Astrocyte (in vitro differentiated cells and primary cell): ENCODE results near the gene SLC35G3. TPM values are rescaled to one million over a fixed set of nuclear protein-coding genes. Genes with fewer than 3 reads are reported as not detected.
"Not testable (repeated sequence)": the region's sequence is repeated elsewhere in the genome, so short reads cannot be mapped to it uniquely, and the experiment has no call there.

Source experiments
- DNase-seq: peaks from one replicate; pipeline ENCODE4 v3.0.0-alpha.2; 2010; ENCODE audit warnings: low read depth
- FAIRE-seq: peaks from 2 replicates; lab custom pipeline; 2011; peaks lifted over from hg19 to GRCh38; lab: Jason Lieb, UNC
- H2AFZ ChIP-seq: 2 replicates; pipeline ENCODE4 v1.6.0; 2012; ENCODE audit warnings: low read depth, low read length, inconsistent platforms
- H3K27ac ChIP-seq: 2 replicates; pipeline ENCODE4 v1.5.1; 2011; ENCODE audit warnings: low read depth, low read length, inconsistent platforms
- H3K27me3 ChIP-seq: 2 replicates; pipeline ENCODE4 v1.6.0; 2011; ENCODE audit warnings: low read length, inconsistent platforms; ENCODE audit not compliant: insufficient read depth
- H3K36me3 ChIP-seq: 2 replicates; pipeline ENCODE4 v1.5.1; 2011; ENCODE audit warnings: low read length, inconsistent platforms; ENCODE audit not compliant: insufficient read depth
- H3K4me1 ChIP-seq: 2 replicates; pipeline ENCODE4 v1.5.1; 2011; ENCODE audit warnings: low read length, inconsistent platforms; ENCODE audit not compliant: insufficient read depth
- H3K4me2 ChIP-seq: 2 replicates; pipeline ENCODE4 v1.6.0; 2012; ENCODE audit warnings: low read length, inconsistent platforms
- H3K4me3 ChIP-seq: 2 replicates; pipeline ENCODE4 v1.5.1; 2011; ENCODE audit warnings: low read depth, mild to moderate bottlenecking, low read length, inconsistent platforms; ENCODE audit not compliant: insufficient read depth
- H3K79me2 ChIP-seq: 2 replicates; pipeline ENCODE4 v1.6.0; 2012; ENCODE audit warnings: mild to moderate bottlenecking, low read length, inconsistent platforms; ENCODE audit not compliant: insufficient read depth
- H3K9ac ChIP-seq: 2 replicates; pipeline ENCODE4 v1.6.0; 2012; ENCODE audit warnings: mild to moderate bottlenecking, low read length, inconsistent platforms
- H3K9me3 ChIP-seq: 2 replicates; pipeline ENCODE4 v1.5.1; 2012; ENCODE audit warnings: low read depth, mild to moderate bottlenecking, low read length, inconsistent platforms; ENCODE audit not compliant: insufficient read depth
- H4K20me1 ChIP-seq: 2 replicates; pipeline ENCODE4 v1.6.0; 2012; ENCODE audit warnings: low read length, inconsistent platforms; ENCODE audit not compliant: insufficient read depth
- H3K27ac Mint-ChIP-seq: one replicate; pipeline ENCODE4 v1.8.0; 2021; ENCODE audit warnings: mild to moderate bottlenecking, mixed read lengths; ENCODE audit not compliant: unreplicated experiment
- H3K27me3 Mint-ChIP-seq: one replicate; pipeline ENCODE4 v1.8.0; 2021; ENCODE audit warnings: low read depth, mixed read lengths; ENCODE audit not compliant: unreplicated experiment
- H3K36me3 Mint-ChIP-seq: one replicate; pipeline ENCODE4 v1.8.0; 2021; ENCODE audit warnings: low read depth, mixed read lengths; ENCODE audit not compliant: unreplicated experiment
- H3K4me1 Mint-ChIP-seq: one replicate; pipeline ENCODE4 v1.8.0; 2021; ENCODE audit warnings: low read depth, mixed read lengths; ENCODE audit not compliant: unreplicated experiment
- H3K4me3 Mint-ChIP-seq: one replicate; pipeline ENCODE4 v1.8.0; 2021; ENCODE audit warnings: mild to moderate bottlenecking, moderate library complexity, mixed read lengths; ENCODE audit not compliant: unreplicated experiment
- H3K9me3 Mint-ChIP-seq: one replicate; pipeline ENCODE4 v1.8.0; 2021; ENCODE audit warnings: mild to moderate bottlenecking, mixed read lengths; ENCODE audit not compliant: unreplicated experiment
- CTCF ChIP-seq: IDR thresholded peaks from 2 replicates; pipeline ENCODE4 v1.5.1; 2011; ENCODE audit warnings: low read depth, mild to moderate bottlenecking, inconsistent platforms, low read length, moderate library complexity; ENCODE audit not compliant: insufficient read depth
- EZH2 ChIP-seq: IDR thresholded peaks from 2 replicates; pipeline ENCODE4 v1.6.1; 2012; ENCODE audit warnings: mild to moderate bottlenecking, low read length, inconsistent platforms; ENCODE audit not compliant: insufficient read depth
- total RNA-seq: library from RNA; stranded (reverse); gene quantifications from 2 replicates; pipeline ENCODE4 v1.2.1, GENCODE V29; 2021

SLC35G3 gene
- total RNA-seq, 1 donor from 2014 or later = not detected

- no peaks in the 10 kb centered on the region for H3K36me3 ChIP-seq
- peaks cover 3% of the 10 kb centered on the region for H3K9me3 Mint-ChIP-seq
These were observed 17.3 kb downstream of the SLC35G3 start for GRCh38 chr17:35176897-35177296.

GRCh38 chr17:35175638-35176415 lies 18.4 kb downstream of the SLC35G3 start:
- Histone ChIP-seq H4K20me1 (no peaks in the 10 kb centered on the region), H3K79me2 (no peaks in the 10 kb centered on the region), H3K9me3 (no peaks in the 10 kb centered on the region), H3K4me3 (no peak overlapping the region), H3K36me3 (no peaks in the 10 kb centered on the region), H2AFZ (no peak overlapping the region), H3K27ac (no peak overlapping the region), H3K27me3 (no peaks in the 10 kb centered on the region), H3K9ac (no peak overlapping the region), H3K4me2 (no peak overlapping the region), H3K4me1 (no peaks in the 10 kb centered on the region)
- no peak overlapping the region for H3K4me3 Mint-ChIP-seq
- no peak for FAIRE-seq
- no peak for DNase-seq
- peaks cover 3% of the 10 kb centered on the region for H3K9me3 Mint-ChIP-seq
- no peaks in the 10 kb centered on the region for H3K36me3 Mint-ChIP-seq
- TF ChIP-seq CTCF (no peak), EZH2 (no peak)
- H3K27me3 Mint-ChIP-seq = peaks cover 20% of the 10 kb centered on the region
- no peaks in the 10 kb centered on the region for H3K4me1 Mint-ChIP-seq
- no peak overlapping the region for H3K27ac Mint-ChIP-seq

More at GRCh38 chr17:35176897-35177296, 17.3 kb downstream of the SLC35G3 start:
- H3K4me1 Mint-ChIP-seq = no peaks in the 10 kb centered on the region
- Histone ChIP-seq H3K27me3 (no peaks in the 10 kb centered on the region), H2AFZ (no peak overlapping the region), H3K9ac (no peak overlapping the region), H3K4me2 (no peak overlapping the region), H3K4me1 (no peaks in the 10 kb centered on the region), H4K20me1 (no peaks in the 10 kb centered on the region), H3K79me2 (no peaks in the 10 kb centered on the region), H3K4me3 (no peak overlapping the region), H3K9me3 (no peaks in the 10 kb centered on the region), H3K27ac (no peak overlapping the region)
- FAIRE-seq (no peak), DNase-seq (no peak)
- peaks cover 20% of the 10 kb centered on the region for H3K27me3 Mint-ChIP-seq
- TF ChIP-seq CTCF (no peak), EZH2 (no peak)
- H3K27ac Mint-ChIP-seq = no peak overlapping the region
- H3K4me3 Mint-ChIP-seq = no peak overlapping the region
- H3K36me3 Mint-ChIP-seq = no peaks in the 10 kb centered on the region

GRCh38 chr17:35174835-35175334 lies 19.3 kb downstream of the SLC35G3 start:
- Histone ChIP-seq H2AFZ (no peak overlapping the region), H3K79me2 (no peaks in the 10 kb centered on the region), H3K9me3 (no peaks in the 10 kb centered on the region), H3K4me2 (no peak overlapping the region), H3K4me3 (no peak overlapping the region), H3K27me3 (no peaks in the 10 kb centered on the region), H3K4me1 (no peaks in the 10 kb centered on the region), H4K20me1 (no peaks in the 10 kb centered on the region), H3K27ac (no peak overlapping the region), H3K36me3 (no peaks in the 10 kb centered on the region), H3K9ac (no peak overlapping the region)
- Mint-ChIP-seq H3K4me3 (no peak overlapping the region), H3K36me3 (no peaks in the 10 kb centered on the region), H3K27me3 (peaks cover 21% of the 10 kb centered on the region), H3K4me1 (no peaks in the 10 kb centered on the region), H3K9me3 (peaks cover 3% of the 10 kb centered on the region), H3K27ac (no peak overlapping the region)
- FAIRE-seq (no peak), DNase-seq (no peak)
- no peak for TF ChIP-seq CTCF

- H3K4me3 Mint-ChIP-seq, H3K27ac Mint-ChIP-seq, H3K27ac ChIP-seq, H3K9me3 Mint-ChIP-seq, H3K9me3 ChIP-seq, H4K20me1 ChIP-seq, H3K4me2 ChIP-seq, H3K36me3 Mint-ChIP-seq, H3K27me3 ChIP-seq, H3K36me3 ChIP-seq, H3K4me3 ChIP-seq, H3K79me2 ChIP-seq, FAIRE-seq, H3K4me1 Mint-ChIP-seq, DNase-seq, H3K4me1 ChIP-seq, H3K9ac ChIP-seq, H2AFZ ChIP-seq: not testable (repeated sequence)
- peaks cover 24% of the 10 kb centered on the region for H3K27me3 Mint-ChIP-seq
These were observed 21.9 kb downstream of the SLC35G3 start for GRCh38 chr17:35172321-35172720.
